HAP-1 (cell line): ENCODE data around the gene GPC5.

Source experiments
- DNase-seq, 2 experiments: peaks; one replicate each; pipeline ENCODE4 v3.0.0-alpha.2; 2016 to 2020; ENCODE audit warnings: low spot score in 2 of 2
- H3K27me3 ChIP-seq: fragments of 250-450 bp; sonication (Bioruptor Pico); 2 replicates; pipeline ENCODE4 v1.5.1; 2020; ENCODE audit warnings: low read depth, mild to moderate bottlenecking, moderate library complexity
- H3K36me3 ChIP-seq: fragments of 250-450 bp; sonication (Bioruptor Pico); replicated peaks from 2 replicates; pipeline ENCODE4 v1.5.1; 2020; ENCODE audit warnings: mild to moderate bottlenecking
- H3K4me1 ChIP-seq: fragments of 250-450 bp; sonication (Bioruptor Pico); 2 replicates; pipeline ENCODE4 v1.5.1; 2020; ENCODE audit warnings: mild to moderate bottlenecking
- H3K4me3 ChIP-seq: fragments of 250-450 bp; sonication (Bioruptor Pico); 2 replicates; pipeline ENCODE4 v1.5.1; 2020; ENCODE audit warnings: mild to moderate bottlenecking, moderate library complexity
- H3K9me3 ChIP-seq: fragments of 250-450 bp; sonication (Bioruptor Pico); 2 replicates; pipeline ENCODE4 v1.5.1; 2020; ENCODE audit warnings: mild to moderate bottlenecking, moderate library complexity
- in situ Hi-C: fragments of 300-500 bp; cut with MboI; formaldehyde crosslinking; loops from 3 replicates; pipeline ENCODE4 v1.14.3; 2020; ENCODE audit warnings: low sequenced_read_pairs, inconsistent platforms, mixed read lengths

Gene GPC5

GRCh38 chr13:92590503-92590908 lies 1192.1 kb downstream of the GPC5 start:
- in situ Hi-C loops = no loop called here
- no peaks in the 10 kb centered on the region for H3K9me3 ChIP-seq
- no peak for DNase-seq
- H3K4me3 ChIP-seq = no peak overlapping the region
- no peaks in the 10 kb centered on the region for H3K27me3 ChIP-seq
- H3K4me1 ChIP-seq = no peaks in the 10 kb centered on the region
- H3K36me3 ChIP-seq = no peaks in the 10 kb centered on the region

- no peak for DNase-seq
- in situ Hi-C loops = no loop called here
- Histone ChIP-seq H3K27me3 (no peaks in the 10 kb centered on the region), H3K36me3 (no peaks in the 10 kb centered on the region), H3K4me1 (no peaks in the 10 kb centered on the region), H3K4me3 (no peak overlapping the region), H3K9me3 (no peaks in the 10 kb centered on the region)
Observed at GRCh38 chr13:92591117-92591516, 1192.7 kb downstream of the GPC5 start.

GRCh38 chr13:92592757-92593156 lies 1194.3 kb downstream of the GPC5 start:
- Histone ChIP-seq H3K9me3 (no peaks in the 10 kb centered on the region), H3K27me3 (no peaks in the 10 kb centered on the region), H3K4me3 (no peak overlapping the region), H3K4me1 (no peaks in the 10 kb centered on the region), H3K36me3 (no peaks in the 10 kb centered on the region)
- in situ Hi-C loops = no loop called here
- DNase-seq = no peak

GRCh38 chr13:92602560-92602959 lies 1204.1 kb downstream of the GPC5 start:
- no peaks in the 10 kb centered on the region for H3K36me3 ChIP-seq
- in situ Hi-C loops = no loop called here
- no peak for DNase-seq

GRCh38 chr13:92609376-92609775 lies 1211.0 kb downstream of the GPC5 start:
- Histone ChIP-seq H3K4me1 (no peaks in the 10 kb centered on the region), H3K36me3 (no peaks in the 10 kb centered on the region), H3K9me3 (no peaks in the 10 kb centered on the region), H3K4me3 (no peak overlapping the region), H3K27me3 (no peaks in the 10 kb centered on the region)
- in situ Hi-C loops = no loop called here
- DNase-seq = no peak

More at GRCh38 chr13:92602560-92602959, 1204.1 kb downstream of the GPC5 start:
- Histone ChIP-seq H3K4me3 (no peak overlapping the region), H3K27me3 (no peaks in the 10 kb centered on the region), H3K9me3 (no peaks in the 10 kb centered on the region), H3K4me1 (no peaks in the 10 kb centered on the region)

- Histone ChIP-seq H3K4me3 (no peak overlapping the region), H3K27me3 (no peaks in the 10 kb centered on the region), H3K36me3 (no peaks in the 10 kb centered on the region), H3K4me1 (no peaks in the 10 kb centered on the region), H3K9me3 (no peaks in the 10 kb centered on the region)
- no peak for DNase-seq
- in situ Hi-C loops = no loop called here
Observed at GRCh38 chr13:92612892-92613291, 1214.5 kb downstream of the GPC5 start.

GRCh38 chr13:92613921-92614320 lies 1215.5 kb downstream of the GPC5 start:
- H3K36me3 ChIP-seq = no peaks in the 10 kb centered on the region
- DNase-seq = no peak
- H3K27me3 ChIP-seq = no peaks in the 10 kb centered on the region
- no peak overlapping the region for H3K4me3 ChIP-seq
- no peaks in the 10 kb centered on the region for H3K4me1 ChIP-seq
- in situ Hi-C loops = no loop called here
- no peaks in the 10 kb centered on the region for H3K9me3 ChIP-seq

- Histone ChIP-seq H3K4me1 (no peaks in the 10 kb centered on the region), H3K27me3 (no peaks in the 10 kb centered on the region)
- in situ Hi-C loops = no loop called here
Observed at GRCh38 chr13:92621985-92622384, 1223.6 kb downstream of the GPC5 start.

GRCh38 chr13:92622905-92623304 lies 1224.5 kb downstream of the GPC5 start:
- no peaks in the 10 kb centered on the region for H3K27me3 ChIP-seq
- no peak overlapping the region for H3K4me3 ChIP-seq
- no peak for DNase-seq
- in situ Hi-C loops = no loop called here
- H3K4me1 ChIP-seq = no peaks in the 10 kb centered on the region
- no peaks in the 10 kb centered on the region for H3K9me3 ChIP-seq
- H3K36me3 ChIP-seq = no peaks in the 10 kb centered on the region

More at GRCh38 chr13:92621985-92622384, 1223.6 kb downstream of the GPC5 start:
- Histone ChIP-seq H3K4me3 (no peak overlapping the region), H3K36me3 (no peaks in the 10 kb centered on the region), H3K9me3 (no peaks in the 10 kb centered on the region)
- DNase-seq = no peak

GRCh38 chr13:92626274-92626673 lies 1227.9 kb downstream of the GPC5 start:
- Histone ChIP-seq H3K9me3 (no peaks in the 10 kb centered on the region), H3K4me1 (no peaks in the 10 kb centered on the region), H3K36me3 (no peaks in the 10 kb centered on the region), H3K4me3 (no peak overlapping the region), H3K27me3 (no peaks in the 10 kb centered on the region)
- DNase-seq = no peak
- in situ Hi-C loops = no loop called here

GRCh38 chr13:92640936-92641335 lies 1242.5 kb downstream of the GPC5 start:
- DNase-seq = no peak
- in situ Hi-C loops = no loop called here
- H3K36me3 ChIP-seq = no peaks in the 10 kb centered on the region
- no peaks in the 10 kb centered on the region for H3K4me1 ChIP-seq
- H3K4me3 ChIP-seq = no peak overlapping the region
- H3K27me3 ChIP-seq = no peaks in the 10 kb centered on the region
- H3K9me3 ChIP-seq = no peaks in the 10 kb centered on the region

- Histone ChIP-seq H3K9me3 (no peaks in the 10 kb centered on the region), H3K4me3 (no peak overlapping the region), H3K36me3 (no peaks in the 10 kb centered on the region), H3K4me1 (no peaks in the 10 kb centered on the region), H3K27me3 (no peaks in the 10 kb centered on the region)
- in situ Hi-C loops = no loop called here
- DNase-seq = no peak
Observed at GRCh38 chr13:92649140-92649813, 1250.9 kb downstream of the GPC5 start.

- H3K4me3 ChIP-seq = no peak overlapping the region
- in situ Hi-C loops = no loop called here
- no peaks in the 10 kb centered on the region for H3K9me3 ChIP-seq
Observed at GRCh38 chr13:92656103-92656502, 1257.7 kb downstream of the GPC5 start.

GRCh38 chr13:92656648-92657047 lies 1258.2 kb downstream of the GPC5 start:
- in situ Hi-C loops = no loop called here
- Histone ChIP-seq H3K27me3 (no peaks in the 10 kb centered on the region), H3K36me3 (no peaks in the 10 kb centered on the region), H3K4me3 (no peak overlapping the region), H3K9me3 (no peaks in the 10 kb centered on the region), H3K4me1 (no peaks in the 10 kb centered on the region)
- no peak for DNase-seq

More at GRCh38 chr13:92656103-92656502, 1257.7 kb downstream of the GPC5 start:
- no peaks in the 10 kb centered on the region for H3K27me3 ChIP-seq
- no peaks in the 10 kb centered on the region for H3K36me3 ChIP-seq
- H3K4me1 ChIP-seq = no peaks in the 10 kb centered on the region
- no peak for DNase-seq

- Histone ChIP-seq H3K4me1 (no peaks in the 10 kb centered on the region), H3K4me3 (no peak overlapping the region), H3K36me3 (no peaks in the 10 kb centered on the region), H3K9me3 (no peaks in the 10 kb centered on the region), H3K27me3 (no peaks in the 10 kb centered on the region)
- no peak for DNase-seq
- in situ Hi-C loops = no loop called here
Observed at GRCh38 chr13:92657565-92657964, 1259.1 kb downstream of the GPC5 start.
